ENCODE data around the gene PROSER2.
"Not testable (repeated sequence)": the region's sequence is repeated elsewhere in the genome, so short reads cannot be mapped to it uniquely, and the experiment has no call there.

The PROSER2 gene

DNA sequence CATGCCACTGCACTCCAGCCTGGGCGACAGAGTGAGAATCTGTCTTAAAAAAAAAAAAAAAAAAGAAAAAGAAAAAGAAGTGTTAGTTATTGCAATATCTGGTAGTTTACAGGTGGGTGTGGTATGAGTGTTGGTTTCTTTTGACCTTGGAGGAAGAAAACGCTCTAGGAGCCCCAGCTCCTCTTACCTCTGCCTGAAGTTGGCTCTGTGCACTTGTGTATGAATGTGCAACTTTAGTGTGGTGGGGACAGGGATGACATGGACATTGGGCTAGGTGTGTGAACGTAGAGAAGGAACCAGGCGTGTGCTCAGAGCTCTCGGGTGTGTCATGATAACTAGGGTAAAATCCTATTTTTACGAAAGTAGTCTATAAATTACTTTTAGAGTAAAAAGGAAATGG lies 11.9 kb downstream of the PROSER2 start:
- H3K27me3 Mint-ChIP-seq (ENCODE audit: low read depth) = peaks cover 35% of the 10 kb centered on the region
- H3K4me1 Mint-ChIP-seq (ENCODE audit: low read depth) = peaks cover 4% of the 10 kb centered on the region

DNA sequence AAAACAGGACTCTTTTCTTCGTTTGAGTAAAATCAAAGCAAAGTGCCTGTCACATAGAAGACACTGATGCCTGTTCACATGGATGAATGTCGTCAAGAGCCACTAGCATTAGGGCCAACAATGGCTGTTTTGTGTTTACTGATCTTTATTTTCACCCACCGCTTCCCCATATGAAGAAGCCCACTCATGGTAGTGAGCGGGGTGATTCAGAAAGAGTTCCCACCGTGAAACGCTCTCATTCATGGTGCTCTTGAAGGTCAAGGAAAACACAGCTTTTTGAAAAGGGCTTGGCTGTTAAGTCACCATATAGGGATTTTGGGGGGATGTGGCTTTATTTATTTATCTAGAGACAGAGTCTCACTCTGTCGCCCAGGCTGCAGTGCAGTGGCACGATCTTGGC lies 12.5 kb downstream of the PROSER2 start:
- Mint-ChIP-seq H3K4me3 (no peak overlapping the region), H3K27me3 (ENCODE audit: low read depth) (peaks cover 32% of the 10 kb centered on the region), H3K9me3 (no peaks in the 10 kb centered on the region), H3K36me3 (ENCODE audit: low read depth) (no peaks in the 10 kb centered on the region), H3K4me1 (ENCODE audit: low read depth) (peaks cover 4% of the 10 kb centered on the region), H3K27ac (no peak overlapping the region)
- DNase-seq (ENCODE audit: low spot score) = no peak

More for the DNA sequence above, 11.9 kb downstream of the PROSER2 start:
- H3K36me3 Mint-ChIP-seq (ENCODE audit: low read depth) = no peaks in the 10 kb centered on the region
- H3K9me3 Mint-ChIP-seq = no peaks in the 10 kb centered on the region
- no peak overlapping the region for H3K4me3 Mint-ChIP-seq
- no peak for DNase-seq (ENCODE audit: low spot score)
- no peak overlapping the region for H3K27ac Mint-ChIP-seq

DNA sequence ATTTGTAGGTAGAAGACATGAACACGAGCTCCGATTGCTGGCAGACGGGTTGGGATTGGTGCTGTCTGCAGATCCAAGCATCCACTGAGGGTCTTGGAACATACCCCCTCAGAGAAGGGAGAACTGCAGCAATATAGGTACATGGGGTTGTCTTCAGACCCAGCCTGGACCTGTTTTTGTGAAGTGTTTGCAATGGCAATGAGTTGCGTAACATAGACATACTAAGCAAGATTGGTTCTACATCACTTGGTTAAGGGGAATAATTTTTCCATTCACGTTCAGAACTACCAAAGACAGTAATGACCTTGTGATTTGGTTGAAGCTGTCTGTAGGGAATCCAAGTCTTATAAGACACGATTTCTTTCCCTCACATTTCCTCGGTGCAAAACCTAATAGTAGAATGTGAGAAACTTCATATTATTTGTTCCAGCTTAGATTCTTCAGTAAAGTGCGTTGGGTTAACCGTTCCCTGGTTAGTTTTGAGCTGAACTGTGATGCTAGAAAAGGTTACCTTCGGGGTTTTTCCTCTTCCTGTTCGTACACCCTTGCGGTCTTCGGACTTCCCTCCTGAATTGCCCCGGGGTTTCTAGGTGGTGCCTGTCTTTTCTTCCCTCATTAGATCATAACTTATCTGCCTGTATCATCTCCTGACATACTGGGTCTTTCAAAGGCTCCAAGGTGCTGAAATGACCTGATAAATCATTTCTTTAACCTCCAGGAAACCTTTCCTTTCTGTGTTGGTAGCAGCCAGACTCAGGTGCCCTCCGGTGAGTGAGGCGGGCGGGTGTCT lies 14.4 kb downstream of the PROSER2 start:
- Mint-ChIP-seq H3K4me1 (ENCODE audit: low read depth) (peaks cover 4% of the 10 kb centered on the region), H3K36me3 (ENCODE audit: low read depth) (no peaks in the 10 kb centered on the region), H3K27ac (no peak overlapping the region), H3K9me3 (no peaks in the 10 kb centered on the region), H3K27me3 (ENCODE audit: low read depth) (peaks cover 36% of the 10 kb centered on the region), H3K4me3 (no peak overlapping the region)
- no peak for DNase-seq (ENCODE audit: low spot score)

DNA sequence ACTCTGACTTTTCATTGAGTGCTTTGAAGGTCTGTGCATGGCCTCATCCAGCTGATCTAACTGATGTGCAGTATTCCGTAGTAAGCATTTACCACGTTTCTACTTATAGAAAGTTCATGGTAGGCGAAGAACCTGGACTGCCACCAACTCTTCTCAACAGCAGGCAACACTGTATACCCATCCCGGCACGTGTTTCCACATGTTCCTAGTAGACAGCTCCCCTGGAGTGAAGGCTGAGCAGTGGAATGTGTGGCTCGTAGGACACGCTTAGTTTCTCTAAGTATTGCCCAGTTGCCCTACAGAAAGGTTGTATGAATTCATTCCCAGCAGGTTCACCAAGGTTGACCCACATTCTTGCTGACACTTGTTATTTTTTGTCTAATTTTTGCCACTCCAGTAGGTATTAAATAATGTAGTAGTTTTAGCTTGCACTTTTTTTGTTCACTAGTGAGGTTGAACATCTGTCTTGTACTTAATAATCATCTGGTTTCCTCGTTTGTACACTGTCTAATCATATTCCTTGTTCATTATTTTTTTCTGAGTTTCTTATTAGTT lies 15.2 kb downstream of the PROSER2 start:
- Mint-ChIP-seq H3K27ac (no peak overlapping the region), H3K4me1 (ENCODE audit: low read depth) (peaks cover 4% of the 10 kb centered on the region), H3K27me3 (ENCODE audit: low read depth) (peaks cover 34% of the 10 kb centered on the region), H3K9me3 (no peaks in the 10 kb centered on the region), H3K4me3 (no peak overlapping the region), H3K36me3 (ENCODE audit: low read depth) (no peaks in the 10 kb centered on the region)
- no peak for DNase-seq (ENCODE audit: low spot score)

DNA sequence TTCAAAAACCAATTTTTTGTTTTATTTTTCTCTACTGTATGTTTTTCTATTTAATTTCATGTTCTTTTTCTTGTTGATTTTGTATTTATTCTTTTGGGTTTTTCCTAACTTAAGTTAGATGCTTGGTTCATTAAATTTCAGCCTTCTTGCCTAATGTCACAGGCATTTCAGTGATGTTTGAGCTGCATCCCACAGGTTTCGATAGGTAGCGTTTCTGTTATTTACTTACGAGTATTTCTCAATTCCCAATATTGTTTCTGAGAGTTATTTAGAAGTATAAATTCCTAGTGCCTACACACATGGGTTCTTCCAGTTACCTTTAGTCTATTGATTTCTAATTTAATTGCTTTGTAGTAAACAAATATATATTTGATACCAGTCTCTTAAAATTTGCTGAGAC lies 18.2 kb downstream of the PROSER2 start:
- Mint-ChIP-seq H3K9me3 (no peaks in the 10 kb centered on the region), H3K36me3 (ENCODE audit: low read depth) (no peaks in the 10 kb centered on the region), H3K27ac (no peak overlapping the region), H3K4me1 (ENCODE audit: low read depth) (peaks cover 4% of the 10 kb centered on the region), H3K27me3 (ENCODE audit: low read depth) (peaks cover 51% of the 10 kb centered on the region), H3K4me3 (no peak overlapping the region)
- no peak for DNase-seq (ENCODE audit: low spot score)

DNA sequence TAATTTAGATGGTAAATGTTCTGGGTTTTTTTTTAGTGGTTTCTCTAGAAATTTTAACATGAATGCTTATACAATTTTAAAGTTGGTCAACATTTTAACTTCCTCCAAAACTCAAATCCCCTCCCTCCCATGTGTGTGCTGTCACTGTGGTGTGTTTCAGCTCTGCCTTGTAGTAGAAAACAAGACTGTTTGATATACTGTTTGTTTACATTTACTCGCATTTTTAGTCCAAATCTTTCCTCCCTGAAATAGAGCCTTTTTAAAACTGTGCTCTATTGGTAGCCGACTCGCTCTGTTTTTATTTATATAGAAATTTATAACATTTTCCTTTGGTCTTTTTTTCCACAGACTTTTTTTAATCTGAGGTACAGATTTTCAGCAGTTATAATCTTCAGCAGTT lies 19.3 kb downstream of the PROSER2 start:
- H3K4me1 Mint-ChIP-seq (ENCODE audit: low read depth) = peaks cover 3% of the 10 kb centered on the region
- H3K27me3 Mint-ChIP-seq (ENCODE audit: low read depth) = peaks cover 49% of the 10 kb centered on the region
- no peak overlapping the region for H3K4me3 Mint-ChIP-seq
- H3K9me3 Mint-ChIP-seq = no peaks in the 10 kb centered on the region
- H3K27ac Mint-ChIP-seq = no peak overlapping the region
- H3K36me3 Mint-ChIP-seq (ENCODE audit: low read depth) = no peaks in the 10 kb centered on the region
- DNase-seq (ENCODE audit: low spot score) = no peak

DNA sequence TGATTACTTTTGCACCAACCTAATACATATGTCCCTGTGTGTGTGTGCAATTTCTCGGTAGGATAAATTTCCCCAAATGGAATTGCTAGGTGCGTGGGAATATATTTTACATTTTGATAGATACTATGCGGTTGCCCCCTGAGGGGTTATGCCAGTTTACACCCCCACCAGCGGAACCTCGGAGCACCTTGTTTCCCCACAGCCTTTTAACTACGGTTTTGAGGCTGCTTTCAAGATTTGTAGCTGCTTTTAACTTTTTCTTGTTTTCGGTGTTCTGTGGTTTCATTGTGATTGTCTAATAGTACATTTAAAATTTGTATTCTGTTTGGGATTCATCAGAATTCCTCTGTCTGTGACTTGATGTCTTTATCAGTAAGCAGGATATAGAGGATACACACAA lies 22.0 kb downstream of the PROSER2 start:
- DNase-seq (ENCODE audit: low spot score) = no peak
- H3K4me3 Mint-ChIP-seq = no peak overlapping the region
- H3K27ac Mint-ChIP-seq = no peak overlapping the region
- no peaks in the 10 kb centered on the region for H3K36me3 Mint-ChIP-seq (ENCODE audit: low read depth)
- no peaks in the 10 kb centered on the region for H3K9me3 Mint-ChIP-seq
- H3K4me1 Mint-ChIP-seq (ENCODE audit: low read depth) = no peaks in the 10 kb centered on the region
- H3K27me3 Mint-ChIP-seq (ENCODE audit: low read depth) = peaks cover 47% of the 10 kb centered on the region

DNA sequence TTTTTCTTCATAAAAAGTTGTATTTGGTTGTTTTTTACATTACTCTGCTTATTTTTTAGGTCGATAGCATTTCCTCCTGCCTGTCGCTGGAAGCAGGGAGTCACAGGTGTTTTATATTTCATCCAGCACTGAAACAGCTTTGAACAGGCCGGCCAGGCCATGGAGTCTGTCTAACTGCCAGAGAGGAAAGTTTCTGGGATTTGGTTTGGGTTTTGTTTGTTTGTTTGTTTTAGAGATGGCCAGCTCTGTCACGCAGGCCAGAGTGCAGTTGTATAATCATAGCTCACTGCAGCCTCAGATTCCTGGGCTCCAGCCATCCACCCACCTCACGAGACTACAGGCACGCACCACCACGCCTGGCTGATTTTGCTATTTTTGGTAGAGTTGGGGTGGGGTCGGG lies 23.4 kb downstream of the PROSER2 start:
- H3K27me3 Mint-ChIP-seq (ENCODE audit: low read depth) = peaks cover 50% of the 10 kb centered on the region
- H3K9me3 Mint-ChIP-seq = no peaks in the 10 kb centered on the region
- H3K4me1 Mint-ChIP-seq (ENCODE audit: low read depth) = no peaks in the 10 kb centered on the region

DNA sequence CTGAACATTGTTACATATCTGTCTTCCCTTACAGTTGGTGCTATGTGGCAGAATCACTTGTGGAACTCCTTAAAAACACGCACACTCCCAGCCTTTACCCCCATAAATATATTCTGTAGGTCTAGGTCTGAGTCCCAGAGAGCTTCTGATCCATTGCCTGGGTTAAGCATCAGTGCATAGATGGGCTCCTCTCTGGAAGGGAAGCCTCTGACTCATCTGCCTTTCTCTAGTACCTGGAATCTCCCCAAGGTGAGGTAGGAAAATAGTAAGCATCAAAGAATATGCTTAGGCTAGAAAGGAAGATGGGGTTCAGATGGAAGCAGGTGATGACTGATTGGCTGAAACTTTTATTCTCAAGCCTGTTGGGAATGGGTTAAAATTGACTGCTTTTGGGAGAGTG lies 26.1 kb downstream of the PROSER2 start:
- Mint-ChIP-seq H3K4me3 (no peak overlapping the region), H3K4me1 (ENCODE audit: low read depth) (no peaks in the 10 kb centered on the region), H3K27me3 (ENCODE audit: low read depth) (peaks cover 46% of the 10 kb centered on the region), H3K9me3 (no peaks in the 10 kb centered on the region), H3K36me3 (ENCODE audit: low read depth) (no peaks in the 10 kb centered on the region), H3K27ac (no peak overlapping the region)
- DNase-seq (ENCODE audit: low spot score) = no peak

More for the DNA sequence above, 23.4 kb downstream of the PROSER2 start:
- no peak for DNase-seq (ENCODE audit: low spot score)
- no peaks in the 10 kb centered on the region for H3K36me3 Mint-ChIP-seq (ENCODE audit: low read depth)
- no peak overlapping the region for H3K4me3 Mint-ChIP-seq
- no peak overlapping the region for H3K27ac Mint-ChIP-seq

DNA sequence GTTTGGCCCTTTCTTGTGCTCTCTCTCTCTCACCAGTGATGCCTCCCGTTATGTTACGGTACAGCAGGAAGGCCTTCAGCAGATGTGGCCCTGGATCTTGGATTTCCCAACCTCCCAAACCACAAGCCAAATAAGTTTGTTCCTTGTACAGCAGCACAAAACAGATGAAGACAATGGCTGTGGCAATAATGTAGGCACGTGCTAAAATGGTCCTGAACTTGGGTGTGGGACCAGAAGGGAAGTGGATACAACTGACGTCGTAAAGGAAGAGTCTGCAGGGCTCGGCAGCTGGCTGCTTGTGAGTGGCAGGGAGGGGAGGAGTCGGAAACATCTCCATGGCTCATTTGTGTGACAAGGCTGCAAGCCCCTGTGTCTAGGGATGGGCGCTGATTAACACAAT lies 26.8 kb downstream of the PROSER2 start:
- Mint-ChIP-seq H3K27ac (no peak overlapping the region), H3K27me3 (ENCODE audit: low read depth) (peaks cover 43% of the 10 kb centered on the region), H3K36me3 (ENCODE audit: low read depth) (no peaks in the 10 kb centered on the region), H3K9me3 (no peaks in the 10 kb centered on the region), H3K4me3 (no peak overlapping the region), H3K4me1 (ENCODE audit: low read depth) (no peaks in the 10 kb centered on the region)
- no peak for DNase-seq (ENCODE audit: low spot score)

DNA sequence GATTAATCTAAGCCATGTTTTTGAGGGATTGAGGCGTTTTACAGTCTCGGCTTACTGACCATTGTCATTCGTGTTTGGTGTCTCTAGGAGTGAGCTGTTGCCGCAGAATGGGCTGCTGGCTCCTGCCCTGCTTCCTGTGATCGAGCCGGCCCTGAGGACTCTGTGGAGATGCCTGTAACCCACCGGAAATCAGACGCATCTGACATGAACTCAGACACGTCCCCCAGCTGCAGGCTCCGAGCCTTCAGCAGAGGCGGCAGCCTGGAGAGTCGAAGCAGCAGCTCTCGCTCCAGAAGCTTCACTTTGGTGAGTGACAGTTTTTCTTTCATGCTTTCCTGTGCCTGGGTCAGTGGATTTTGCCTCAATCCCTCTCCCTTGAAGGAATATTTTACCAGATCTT lies 28.8 kb downstream of the PROSER2 start:
- Mint-ChIP-seq H3K27me3 (ENCODE audit: low read depth) (peaks cover 38% of the 10 kb centered on the region), H3K27ac (no peak overlapping the region), H3K9me3 (no peaks in the 10 kb centered on the region), H3K36me3 (ENCODE audit: low read depth) (no peaks in the 10 kb centered on the region), H3K4me3 (no peak overlapping the region), H3K4me1 (ENCODE audit: low read depth) (no peaks in the 10 kb centered on the region)
- no peak for DNase-seq (ENCODE audit: low spot score)

DNA sequence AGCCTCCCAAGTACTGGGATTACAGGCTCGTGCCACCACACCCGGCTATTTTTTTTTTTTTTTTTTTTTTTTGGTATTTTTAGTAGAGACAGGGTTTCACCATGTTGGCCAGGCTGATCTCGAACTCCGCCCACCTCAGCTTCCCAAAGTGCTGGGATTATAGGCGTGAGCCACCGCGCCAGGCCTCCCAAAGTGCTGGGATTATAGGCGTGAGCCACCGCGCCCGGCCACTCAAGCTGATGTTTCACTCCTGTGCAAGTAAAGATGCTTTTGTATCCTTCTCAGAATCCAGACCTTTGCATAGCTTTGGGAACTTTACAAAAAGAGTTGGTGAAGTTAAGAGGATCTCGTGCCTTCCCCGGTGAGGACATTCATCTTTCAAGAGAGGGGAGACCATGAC lies 29.5 kb downstream of the PROSER2 start:
- not testable (repeated sequence) for H3K4me3 Mint-ChIP-seq; DNase-seq (ENCODE audit: low spot score); H3K36me3 Mint-ChIP-seq (ENCODE audit: low read depth); H3K4me1 Mint-ChIP-seq (ENCODE audit: low read depth); H3K27ac Mint-ChIP-seq; H3K9me3 Mint-ChIP-seq
- H3K27me3 Mint-ChIP-seq (ENCODE audit: low read depth) = peaks cover 40% of the 10 kb centered on the region

DNA sequence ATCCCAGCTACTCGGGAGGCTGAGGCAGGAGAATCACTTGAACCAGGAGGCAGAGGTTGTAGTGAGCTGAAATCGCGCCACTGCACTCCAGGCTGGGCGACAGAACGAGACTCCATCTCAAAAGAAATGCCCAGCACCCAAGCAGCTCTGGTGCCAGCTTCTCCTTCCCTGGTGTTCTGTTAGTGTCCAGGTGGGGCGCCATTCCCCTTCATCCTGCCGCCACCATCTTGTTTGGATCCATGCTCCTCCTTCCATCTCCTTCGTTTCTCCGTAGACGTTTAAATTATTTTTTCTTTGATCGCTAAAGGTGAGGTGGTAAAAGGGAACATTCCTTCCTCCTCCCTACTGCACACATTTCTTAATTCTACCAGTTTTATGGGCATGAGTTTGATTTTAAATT lies 30.3 kb downstream of the PROSER2 start:
- H3K27me3 Mint-ChIP-seq (ENCODE audit: low read depth) = peaks cover 42% of the 10 kb centered on the region
- DNase-seq (ENCODE audit: low spot score) = no peak
- no peak overlapping the region for H3K27ac Mint-ChIP-seq
- no peaks in the 10 kb centered on the region for H3K4me1 Mint-ChIP-seq (ENCODE audit: low read depth)
- no peaks in the 10 kb centered on the region for H3K36me3 Mint-ChIP-seq (ENCODE audit: low read depth)
- H3K4me3 Mint-ChIP-seq = no peak overlapping the region
- H3K9me3 Mint-ChIP-seq = no peaks in the 10 kb centered on the region

DNA sequence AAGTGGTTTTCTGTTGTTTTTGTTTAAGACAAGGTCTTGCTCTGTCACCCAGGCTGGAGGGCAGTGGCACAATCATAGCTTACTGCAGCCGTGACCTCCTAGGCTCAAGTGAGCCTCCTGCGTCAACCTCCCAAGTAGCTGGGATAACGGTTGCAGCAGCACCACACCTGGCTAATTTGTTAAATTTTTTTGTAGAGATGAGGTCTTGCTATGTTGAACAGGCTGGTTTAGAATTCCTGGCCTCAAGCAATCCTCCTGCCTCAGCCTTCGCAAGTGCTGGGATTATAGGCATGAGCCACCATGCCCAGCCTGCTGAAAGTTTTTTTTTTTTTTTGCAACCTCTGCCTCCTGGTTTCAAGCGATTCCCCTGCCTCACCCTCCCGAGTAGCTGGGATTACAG lies 31.1 kb downstream of the PROSER2 start:
- no peak overlapping the region for H3K4me3 Mint-ChIP-seq
- DNase-seq (ENCODE audit: low spot score) = no peak
- H3K36me3 Mint-ChIP-seq (ENCODE audit: low read depth) = no peaks in the 10 kb centered on the region
- peaks cover 47% of the 10 kb centered on the region for H3K27me3 Mint-ChIP-seq (ENCODE audit: low read depth)
- no peak overlapping the region for H3K27ac Mint-ChIP-seq
- no peaks in the 10 kb centered on the region for H3K4me1 Mint-ChIP-seq (ENCODE audit: low read depth)
- H3K9me3 Mint-ChIP-seq = no peaks in the 10 kb centered on the region

DNA sequence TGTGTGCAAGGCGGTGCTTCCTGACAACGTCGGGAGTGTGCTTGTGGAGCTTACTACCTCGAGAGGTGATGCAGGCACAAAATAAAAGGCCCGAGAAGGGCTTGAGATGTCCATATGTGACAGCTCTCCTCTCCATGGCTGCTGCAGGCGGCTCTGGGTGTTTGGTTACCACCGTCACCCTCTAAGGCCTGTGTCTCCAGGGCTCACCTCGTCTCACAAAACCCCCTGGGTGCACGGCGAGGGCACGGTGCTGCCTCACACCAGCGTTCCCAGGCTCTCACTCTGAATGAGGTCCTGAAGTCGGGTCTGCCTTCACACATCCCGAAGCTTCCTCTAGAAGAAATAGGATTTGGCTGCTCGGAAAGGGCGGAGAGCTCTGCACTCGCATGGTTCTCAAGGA lies 32.9 kb downstream of the PROSER2 start:
- Mint-ChIP-seq H3K27ac (no peak overlapping the region), H3K36me3 (ENCODE audit: low read depth) (no peaks in the 10 kb centered on the region), H3K4me3 (no peak overlapping the region), H3K4me1 (ENCODE audit: low read depth) (no peaks in the 10 kb centered on the region), H3K9me3 (no peaks in the 10 kb centered on the region), H3K27me3 (ENCODE audit: low read depth) (peaks cover 52% of the 10 kb centered on the region)
- no peak for DNase-seq (ENCODE audit: low spot score)
